ENCODE data around the gene ZNF638.

- TF ChIP-seq CTCF (conservative IDR thresholded peaks at IDR 0.05 in 1 of 2, IDR thresholded peaks at IDR 0.05 in 1 of 2; ENCODE audit: extremely low read depth in 1 of 2, insufficient read depth in 1 of 2, low read depth in 1 of 2, low read length in 2 of 2) (no peak), EZH2 (IDR thresholded peaks at IDR 0.05; ENCODE audit: borderline replicate concordance, low read length) (no peak)
These were observed 149.5 kb downstream of the ZNF638 start for GRCh38 chr2:71481111-71481510.

Data from mammary epithelial cell (primary cell).